MCF 10A (cell line): ENCODE data around the gene C1orf50. TPM values are rescaled to one million over a fixed set of nuclear protein-coding genes. Genes with fewer than 3 reads are reported as not detected.
"Not testable (repeated sequence)": the region's sequence is repeated elsewhere in the genome, so short reads cannot be mapped to it uniquely, and the experiment has no call there.

Source experiments
- Bru-seq: library from RNA; stranded (reverse); fragments of 400-500 nt; gene quantifications from one replicate; lab custom pipeline; 2021; lab: Mats Ljungman, UMichigan
- BruChase-seq, 2 experiments: library from RNA; stranded (reverse); fragments of 400-500 nt; gene quantifications; one replicate each; lab custom pipeline; 2021; lab: Mats Ljungman, UMichigan
- BruUV-seq: library from RNA; stranded (reverse); fragments of 400-500 nt; replicated peaks from 2 replicates; lab custom pipeline; 2021; lab: Mats Ljungman, UMichigan
- CTCF ChIA-PET: fragments of 300-600 bp; sonication (Branson Sonifier 250); formaldehyde crosslinking; extraction: SDS; loops from one replicate; lab custom pipeline; 2021; ENCODE audit warnings: antibody characterized with exemption, inconsistent platforms; lab: Yijun Ruan, JAX
- POLR2A ChIA-PET: fragments of 300-600, 350-650 bp; sonication (Branson Sonifier 250); formaldehyde crosslinking; extraction: SDS; loops from one replicate; lab custom pipeline; 2020; ENCODE audit warnings: antibody characterized with exemption, inconsistent platforms; lab: Yijun Ruan, JAX
- DNase-seq: peaks from one replicate; pipeline ENCODE4 v3.0.0-alpha.2; 2018; ENCODE audit not compliant: unreplicated experiment
- H3K27ac Mint-ChIP-seq: one replicate; pipeline ENCODE4 v1.8.0; 2022; ENCODE audit warnings: mild to moderate bottlenecking, low read depth, mixed read lengths; ENCODE audit not compliant: unreplicated experiment
- H3K27me3 Mint-ChIP-seq: one replicate; pipeline ENCODE4 v1.8.0; 2022; ENCODE audit warnings: mixed read lengths; ENCODE audit not compliant: insufficient read depth, unreplicated experiment
- H3K36me3 Mint-ChIP-seq: one replicate; pipeline ENCODE4 v1.8.0; 2022; ENCODE audit warnings: mild to moderate bottlenecking, moderate library complexity, mixed read lengths; ENCODE audit not compliant: insufficient read depth, unreplicated experiment
- H3K4me1 Mint-ChIP-seq: one replicate; pipeline ENCODE4 v1.8.0; 2022; ENCODE audit warnings: mixed read lengths; ENCODE audit not compliant: insufficient read depth, unreplicated experiment
- H3K4me3 Mint-ChIP-seq: one replicate; pipeline ENCODE4 v1.8.0; 2022; ENCODE audit warnings: mild to moderate bottlenecking, moderate library complexity, mixed read lengths; ENCODE audit not compliant: unreplicated experiment
- H3K9me3 Mint-ChIP-seq: one replicate; pipeline ENCODE4 v1.8.0; 2022; ENCODE audit warnings: mixed read lengths; ENCODE audit not compliant: unreplicated experiment
- CTCF ChIP-seq: fragments of 200-600 bp; IDR thresholded peaks from one replicate; pipeline ENCODE4 v1.8.0; 2022; ENCODE audit warnings: antibody characterized with exemption, mild to moderate bottlenecking; ENCODE audit not compliant: unreplicated experiment
- intact Hi-C: fragments of 100-400 bp; cut with micrococcal nuclease; formaldehyde crosslinking; loops from 2 replicates; pipeline ENCODE4 v1.14.1; 2022
- long read RNA-seq: library from polyadenylated mRNA; stranded (forward); transcript quantifications from one replicate; pipeline ENCODE4 v2.0.0, GENCODE V29; 2022
- total RNA-seq: library from RNA; stranded (reverse); gene quantifications from 2 replicates; pipeline ENCODE4 v1.2.3, GENCODE V29; 2022

The C1orf50 gene
- 11.7 and 13.8 TPM in 2 replicates for total RNA-seq
- Bru-seq, nascent RNA, result percentile 71 among the genes with signal in this experiment
- BruChase-seq, experiment 1, labeled RNA remaining after a 6-hour chase, result percentile 87 among the genes with signal in this experiment
- BruChase-seq, experiment 2, labeled RNA remaining after a 2-hour chase, result percentile 81 among the genes with signal in this experiment
- long read RNA-seq, full-length matches to known transcripts, result 49 of 61 reads
- long read RNA-seq, partial matches to known transcripts, result 1 of 61 reads
- long read RNA-seq, other reads (novel, unspliced or antisense), result 11 of 61 reads

- H3K4me3 Mint-ChIP-seq, result no peak within 1 kb of the TSS
- peak; percentile 99 for DNase-seq
- H3K27me3 Mint-ChIP-seq, result no peaks in the 10 kb centered on the region
- TSS peak; percentile 68 for BruUV-seq
- POLR2A ChIA-PET, result interaction anchor here (0.5 to 4.2 kb wide), 43 partner anchors 9 to 698 kb away, joined by 3 to 104 read pairs (median 4); partner anchors contain the start of genes CCDC30, ERMAP, PPIH and SVBP
- H3K27ac Mint-ChIP-seq, result no peak within 1 kb of the TSS
- TF ChIP-seq CTCF, result no peak
- H3K4me1 Mint-ChIP-seq, result peaks cover 6% of the 10 kb centered on the region
- intact Hi-C loops, result no loop called here
- H3K36me3 Mint-ChIP-seq, result peaks cover 16% of the 10 kb centered on the region
- CTCF ChIA-PET, result interaction anchor here (0.6 to 2.0 kb wide), 17 partner anchors 9 to 950 kb away, joined by 3 to 15 read pairs (median 4); no protein-coding TSS in a partner anchor
- H3K9me3 Mint-ChIP-seq, result no peaks in the 10 kb centered on the region
Observed at GRCh38 chr1:42766741-42767509, at the start of gene C1orf50, which contains the start of gene P3H1. Gene C1orf50 (plus strand): TSS chr1:42767249. CDS start chr1:42767312, 63 bp downstream. Gene P3H1 (minus strand): TSS chr1:42767028. CDS start chr1:42766971, 57 bp downstream.

GRCh38 chr1:42720868-42721267 lies 46.2 kb upstream of the C1orf50 start:
- H3K4me3 Mint-ChIP-seq, result no peak overlapping the region
- H3K4me1 Mint-ChIP-seq, result peaks cover 9% of the 10 kb centered on the region
- H3K9me3 Mint-ChIP-seq, result no peaks in the 10 kb centered on the region
- intact Hi-C loops, result loop anchor here (10.0 kb wide), 1 partner anchor 376 kb away; no protein-coding TSS in a partner anchor
- no peaks in the 10 kb centered on the region for H3K27me3 Mint-ChIP-seq
- H3K27ac Mint-ChIP-seq, result no peak overlapping the region
- TF ChIP-seq CTCF, result no peak
- CTCF ChIA-PET, result interaction anchor here (0.6 kb wide), 1 partner anchor 376 kb away, joined by 4 read pairs; no protein-coding TSS in a partner anchor
- peaks cover 29% of the 10 kb centered on the region for H3K36me3 Mint-ChIP-seq
- DNase-seq, result no peak
- POLR2A ChIA-PET, result no interaction called here
- no TSS peak for BruUV-seq

GRCh38 chr1:42721926-42722325 lies 45.1 kb upstream of the C1orf50 start:
- POLR2A ChIA-PET, result interaction anchor here (0.7 kb wide), 1 partner anchor 46 kb away, joined by 4 read pairs; no protein-coding TSS in a partner anchor
- CTCF ChIA-PET, result no interaction called here
- no TSS peak for BruUV-seq
- Mint-ChIP-seq H3K4me1 (peaks cover 9% of the 10 kb centered on the region), H3K9me3 (no peaks in the 10 kb centered on the region), H3K4me3 (no peak overlapping the region), H3K27ac (peak overlapping the region; percentile 61), H3K36me3 (peaks cover 19% of the 10 kb centered on the region), H3K27me3 (no peaks in the 10 kb centered on the region)
- DNase-seq, result peak; percentile 36
- no peak for TF ChIP-seq CTCF
- intact Hi-C loops, result loop anchor here (10.0 kb wide), 1 partner anchor 377 kb away; no protein-coding TSS in a partner anchor

- H3K9me3 Mint-ChIP-seq, BruUV-seq, POLR2A ChIA-PET, CTCF ChIA-PET, H3K4me3 Mint-ChIP-seq, H3K27me3 Mint-ChIP-seq, DNase-seq, H3K4me1 Mint-ChIP-seq: not testable (repeated sequence)
- intact Hi-C loops, result loop anchor here (10.0 kb wide), 1 partner anchor 378 kb away; no protein-coding TSS in a partner anchor
- Mint-ChIP-seq H3K36me3 (peaks cover 16% of the 10 kb centered on the region), H3K27ac (peak overlapping the region; percentile 61)
Observed at GRCh38 chr1:42722403-42722802, 44.6 kb upstream of the C1orf50 start.
